Karpas-422 (cell line): ENCODE data around the gene EFR3B. TPM values are rescaled to one million over a fixed set of nuclear protein-coding genes. Genes with fewer than 3 reads are reported as not detected.

Source experiments
- DNase-seq: peaks from one replicate; pipeline ENCODE4 v3.0.0-alpha.2; 2015
- H2AFZ ChIP-seq: fragments of 200-600 bp; sonication (generic); 2 replicates; pipeline ENCODE4 v1.6.1; 2014; ENCODE audit warnings: antibody characterized with exemption, low read length, mixed read lengths
- H3K27ac ChIP-seq: fragments of 200-600 bp; sonication (generic); 2 replicates; pipeline ENCODE4 v1.5.1; 2014; ENCODE audit warnings: mild to moderate bottlenecking, low read length, moderate library complexity
- H3K27me3 ChIP-seq: fragments of 200-600 bp; sonication (generic); 2 replicates; pipeline ENCODE4 v1.6.1; 2014; ENCODE audit warnings: low read length, mixed read lengths
- H3K36me3 ChIP-seq: fragments of 200-600 bp; sonication (generic); 2 replicates; pipeline ENCODE4 v1.6.1; 2014; ENCODE audit warnings: low read length, mixed read lengths; ENCODE audit not compliant: insufficient read depth
- H3K4me1 ChIP-seq: fragments of 200-600 bp; sonication (generic); 2 replicates; pipeline ENCODE4 v1.6.1; 2014; ENCODE audit warnings: mild to moderate bottlenecking, low read length, mixed read lengths
- H3K4me2 ChIP-seq: fragments of 200-600 bp; sonication (generic); 2 replicates; pipeline ENCODE4 v1.6.1; 2014; ENCODE audit warnings: low read length, low read depth, mild to moderate bottlenecking; ENCODE audit not compliant: poor library complexity, severe bottlenecking
- H3K4me3 ChIP-seq: fragments of 200-600 bp; sonication (generic); 2 replicates; pipeline ENCODE4 v1.5.1; 2014; ENCODE audit warnings: mild to moderate bottlenecking, antibody characterized with exemption, low read length, mixed read lengths
- H3K79me2 ChIP-seq: fragments of 200-600 bp; sonication (generic); 2 replicates; pipeline ENCODE4 v1.6.1; 2014; ENCODE audit warnings: mild to moderate bottlenecking, low read length, mixed read lengths
- H3K9ac ChIP-seq: fragments of 200-600 bp; sonication (generic); 2 replicates; pipeline ENCODE4 v1.6.0; 2014; ENCODE audit warnings: low read length
- H3K9me2 ChIP-seq: fragments of 200-600 bp; sonication (generic), shearing (Covaris generic); replicated peaks from 2 replicates; pipeline ENCODE4 v1.6.0; 2014; ENCODE audit warnings: mild to moderate bottlenecking, low read length, moderate library complexity; ENCODE audit not compliant: insufficient read depth
- H3K9me3 ChIP-seq: fragments of 300-700, 200-600 bp; sonication (generic); 2 replicates; pipeline ENCODE4 v1.6.1; 2014; ENCODE audit warnings: low read length, mixed read lengths
- H4K20me1 ChIP-seq: fragments of 200-600 bp; sonication (generic); 2 replicates; pipeline ENCODE4 v1.6.1; 2014; ENCODE audit warnings: mild to moderate bottlenecking, antibody characterized with exemption, low read length, low read depth; ENCODE audit not compliant: insufficient read depth
- total RNA-seq: library from RNA; depleted of rRNA; stranded (reverse); fragments of >200 nt; shearing (Covaris generic); gene quantifications from 2 replicates; pipeline ENCODE4 v1.2.3, GENCODE V29; 2014; ENCODE audit warnings: low replicate concordance

Gene EFR3B
- total RNA-seq, 1 experiment from 2014 or later, result 0.22 TPM

DNA sequence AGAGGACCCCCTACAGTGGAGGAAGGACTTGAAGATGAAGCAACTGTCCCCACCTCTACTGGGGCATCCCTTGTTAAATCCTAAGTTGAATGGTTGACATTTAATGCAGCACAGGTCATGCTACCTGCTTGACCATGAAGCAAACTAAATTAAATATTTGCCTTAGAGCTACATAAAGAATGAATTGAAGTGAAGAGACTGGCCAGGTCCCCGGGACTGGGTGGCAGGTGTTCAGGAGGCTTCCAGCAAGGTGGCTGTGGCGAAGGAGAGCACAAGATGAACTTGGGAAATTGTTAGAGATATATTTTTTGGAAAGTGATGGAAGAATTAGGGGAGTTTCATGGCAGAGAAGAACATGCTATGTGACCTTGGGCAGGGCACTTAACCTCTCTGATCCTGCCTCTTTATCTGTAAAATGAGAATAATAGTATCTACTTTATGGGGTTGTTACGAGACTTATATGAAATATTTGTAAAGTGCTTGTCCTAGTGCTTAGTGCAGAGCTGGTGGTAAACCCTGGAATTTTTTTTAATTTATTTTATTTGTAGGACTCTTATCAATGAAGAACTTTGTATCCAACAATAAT is 37.3 kb downstream of the EFR3B start:
- H2AFZ ChIP-seq, result no peak overlapping the region
- no peaks in the 10 kb centered on the region for H3K9me2 ChIP-seq
- H3K4me3 ChIP-seq, result no peak overlapping the region
- peaks cover 44% of the 10 kb centered on the region for H3K4me1 ChIP-seq
- H4K20me1 ChIP-seq, result no peaks in the 10 kb centered on the region
- H3K36me3 ChIP-seq, result no peaks in the 10 kb centered on the region
- no peaks in the 10 kb centered on the region for H3K27me3 ChIP-seq
- no peak overlapping the region for H3K9ac ChIP-seq
- DNase-seq, result no peak
- H3K4me2 ChIP-seq, result no peak overlapping the region
- H3K27ac ChIP-seq, result no peak overlapping the region
- H3K79me2 ChIP-seq, result no peaks in the 10 kb centered on the region
- no peaks in the 10 kb centered on the region for H3K9me3 ChIP-seq

DNA sequence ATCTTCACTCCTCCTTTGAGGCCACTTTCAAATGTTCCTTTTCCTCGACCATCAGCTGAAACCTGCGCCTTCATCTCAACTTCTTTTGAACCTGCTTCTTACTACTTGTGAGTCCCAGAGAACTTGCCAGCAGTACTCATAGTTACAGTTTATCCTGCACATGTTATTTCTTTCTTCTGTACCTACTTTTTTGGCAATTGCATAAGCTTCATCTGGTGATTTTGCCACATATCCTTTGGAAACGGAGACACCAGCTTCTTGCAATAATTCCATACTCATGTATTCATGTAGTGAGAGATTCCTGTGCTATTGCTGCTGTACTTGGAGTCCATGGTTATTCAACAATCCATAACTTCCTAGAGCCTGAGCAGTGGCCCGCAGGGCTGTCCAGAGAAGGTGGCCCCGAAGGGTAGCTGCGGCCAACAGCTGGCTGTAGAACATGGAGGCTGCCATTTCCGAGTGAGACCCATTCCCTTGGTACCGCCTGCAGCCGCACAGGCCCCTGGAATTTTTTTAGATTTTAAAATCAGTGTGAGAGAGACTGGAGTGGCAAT is 39.4 kb downstream of the EFR3B start:
- no peak overlapping the region for H3K9ac ChIP-seq
- H3K79me2 ChIP-seq, result no peaks in the 10 kb centered on the region
- no peak overlapping the region for H3K4me3 ChIP-seq
- H3K9me2 ChIP-seq, result no peaks in the 10 kb centered on the region
- no peaks in the 10 kb centered on the region for H3K9me3 ChIP-seq
- H3K27ac ChIP-seq, result no peak overlapping the region
- no peak overlapping the region for H2AFZ ChIP-seq
- DNase-seq, result no peak
- no peaks in the 10 kb centered on the region for H4K20me1 ChIP-seq
- no peak overlapping the region for H3K4me2 ChIP-seq
- H3K27me3 ChIP-seq, result no peaks in the 10 kb centered on the region
- H3K36me3 ChIP-seq, result no peaks in the 10 kb centered on the region
- H3K4me1 ChIP-seq, result peaks cover 25% of the 10 kb centered on the region

- no peak overlapping the region for H3K4me3 ChIP-seq
- no peak overlapping the region for H3K27ac ChIP-seq
- DNase-seq, result no peak
- H3K9ac ChIP-seq, result no peak overlapping the region
- no peaks in the 10 kb centered on the region for H4K20me1 ChIP-seq
- H3K79me2 ChIP-seq, result no peaks in the 10 kb centered on the region
- H2AFZ ChIP-seq, result no peak overlapping the region
- H3K27me3 ChIP-seq, result no peaks in the 10 kb centered on the region
- H3K36me3 ChIP-seq, result no peaks in the 10 kb centered on the region
- H3K4me2 ChIP-seq, result no peak overlapping the region
- H3K4me1 ChIP-seq, result peaks cover 17% of the 10 kb centered on the region
- H3K9me3 ChIP-seq, result no peaks in the 10 kb centered on the region
- H3K9me2 ChIP-seq, result no peaks in the 10 kb centered on the region
These were observed 40.2 kb downstream of the EFR3B start for GRCh38 chr2:25082002-25082622.

DNA sequence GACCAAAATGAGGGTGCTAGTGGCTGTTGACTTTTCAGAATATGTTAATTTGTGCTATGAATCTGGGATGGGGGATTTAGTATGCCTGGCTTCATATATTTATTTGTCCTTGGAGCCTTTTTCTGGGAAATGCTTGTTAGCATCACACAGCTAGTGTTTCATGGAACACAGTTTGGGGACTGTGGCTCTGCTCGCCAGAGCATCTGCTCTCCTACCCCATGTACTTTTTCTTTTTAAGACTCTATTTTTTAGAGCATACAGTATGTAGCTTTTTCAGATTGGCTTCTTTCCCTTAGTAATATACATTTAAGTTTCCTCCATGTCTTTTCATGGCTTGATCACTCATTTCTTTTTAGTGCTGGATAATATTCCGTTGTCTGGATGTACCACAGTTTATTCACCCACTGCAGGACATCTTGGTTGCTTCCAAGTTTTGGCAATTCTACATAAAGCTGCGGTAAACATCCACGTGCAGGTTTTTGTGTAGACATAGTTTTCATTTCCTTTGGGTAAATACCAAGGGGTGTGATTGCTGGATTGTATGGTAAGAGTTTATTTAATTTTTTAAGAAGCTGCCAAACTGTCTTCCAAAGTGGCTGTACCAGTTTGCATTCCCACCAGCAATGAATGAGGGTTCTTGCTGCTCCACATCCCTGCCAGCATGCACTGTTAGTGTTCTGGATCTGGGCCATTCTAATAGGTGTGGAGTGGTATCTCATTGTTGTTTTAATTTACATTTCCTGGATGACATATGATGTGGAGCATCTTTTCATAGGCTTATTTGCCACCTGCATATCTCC is 44.1 kb downstream of the EFR3B start:
- Histone ChIP-seq H3K4me2 (no peak overlapping the region), H3K9me2 (no peaks in the 10 kb centered on the region), H3K4me3 (no peak overlapping the region), H3K27me3 (no peaks in the 10 kb centered on the region), H3K9ac (no peak overlapping the region), H2AFZ (no peak overlapping the region), H4K20me1 (no peaks in the 10 kb centered on the region), H3K27ac (no peak overlapping the region), H3K36me3 (no peaks in the 10 kb centered on the region), H3K4me1 (peaks cover 22% of the 10 kb centered on the region), H3K79me2 (no peaks in the 10 kb centered on the region), H3K9me3 (no peaks in the 10 kb centered on the region)
- no peak for DNase-seq

DNA sequence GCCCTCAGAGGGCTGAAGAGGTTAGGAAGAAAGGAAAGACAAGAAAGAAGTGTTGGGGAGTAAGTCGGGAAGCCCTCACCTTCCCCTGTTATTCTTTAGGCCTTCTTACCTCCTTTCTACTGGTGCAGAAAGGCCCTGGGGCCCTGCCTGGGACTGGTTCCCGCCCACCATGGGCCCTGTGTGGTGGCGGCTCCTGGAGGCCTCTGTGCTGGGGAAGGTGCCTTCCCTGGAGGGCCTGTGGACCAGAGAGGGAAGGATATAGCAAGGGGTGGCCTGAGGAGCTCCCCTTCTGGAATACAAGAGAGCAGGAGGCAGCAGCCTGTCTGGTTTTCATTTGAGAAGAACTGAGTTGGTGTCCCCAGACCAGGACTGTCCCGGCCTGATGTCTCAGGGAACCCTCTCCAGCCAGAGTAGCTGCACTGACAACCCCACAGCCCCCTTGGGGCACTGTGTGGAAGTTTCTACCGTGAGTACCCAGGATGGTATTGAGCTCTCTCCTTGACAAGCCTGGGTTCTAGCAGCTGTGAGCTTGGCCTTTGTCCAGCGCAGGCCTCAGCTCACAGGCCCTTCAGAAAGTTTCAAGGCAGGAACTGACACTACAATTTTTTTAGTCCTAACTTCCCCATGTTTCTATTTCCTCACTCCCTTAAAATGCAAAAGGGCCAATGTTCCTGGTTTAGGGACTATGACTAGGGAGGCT is 47.1 kb downstream of the EFR3B start:
- H3K9me2 ChIP-seq, result no peaks in the 10 kb centered on the region

DNA sequence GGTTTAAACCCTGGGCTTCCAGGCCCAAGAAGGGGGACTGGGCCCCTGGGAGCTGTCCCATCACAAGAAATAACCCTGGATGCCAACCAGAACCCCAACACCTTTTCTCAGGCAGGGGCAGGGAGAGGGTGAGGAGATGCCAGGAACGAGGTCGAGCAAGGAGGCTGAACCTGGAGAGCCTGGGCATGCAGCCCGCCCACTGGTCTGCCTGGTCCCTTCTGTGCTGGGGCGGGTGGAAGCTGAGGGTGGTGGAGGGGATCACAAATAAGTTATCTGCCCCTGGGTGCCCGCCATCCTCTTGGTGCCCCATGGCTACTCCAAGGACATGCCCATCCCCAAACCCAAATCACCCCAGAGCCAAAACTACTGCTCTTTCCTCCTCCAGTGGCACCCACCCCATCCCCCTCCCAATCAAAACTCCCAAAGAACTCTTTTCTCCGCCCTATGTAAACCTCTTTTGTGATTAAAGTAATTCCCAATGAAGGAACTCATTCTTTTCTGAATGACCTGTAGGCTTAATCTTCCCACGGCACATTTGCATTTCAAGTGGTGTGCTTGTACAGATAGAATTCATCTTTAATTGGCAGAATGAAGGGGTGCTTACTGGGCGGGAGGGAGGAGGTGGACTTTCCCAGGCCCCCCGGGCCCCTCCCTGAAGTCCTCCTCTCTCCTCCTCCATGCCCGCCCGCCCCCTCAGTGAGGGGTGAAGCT is 47.9 kb downstream of the EFR3B start:
- Histone ChIP-seq H3K4me1 (peaks cover 5% of the 10 kb centered on the region), H3K9me3 (no peaks in the 10 kb centered on the region), H4K20me1 (no peaks in the 10 kb centered on the region)

More for the DNA sequence above, 47.1 kb downstream of the EFR3B start:
- H3K9ac ChIP-seq, result no peak overlapping the region
- DNase-seq, result no peak
- no peaks in the 10 kb centered on the region for H3K27me3 ChIP-seq
- H2AFZ ChIP-seq, result no peak overlapping the region
- H3K4me3 ChIP-seq, result no peak overlapping the region
- H3K36me3 ChIP-seq, result no peaks in the 10 kb centered on the region
- no peak overlapping the region for H3K27ac ChIP-seq
- H4K20me1 ChIP-seq, result no peaks in the 10 kb centered on the region
- H3K4me2 ChIP-seq, result no peak overlapping the region
- peaks cover 5% of the 10 kb centered on the region for H3K4me1 ChIP-seq
- no peaks in the 10 kb centered on the region for H3K9me3 ChIP-seq
- H3K79me2 ChIP-seq, result no peaks in the 10 kb centered on the region

DNA sequence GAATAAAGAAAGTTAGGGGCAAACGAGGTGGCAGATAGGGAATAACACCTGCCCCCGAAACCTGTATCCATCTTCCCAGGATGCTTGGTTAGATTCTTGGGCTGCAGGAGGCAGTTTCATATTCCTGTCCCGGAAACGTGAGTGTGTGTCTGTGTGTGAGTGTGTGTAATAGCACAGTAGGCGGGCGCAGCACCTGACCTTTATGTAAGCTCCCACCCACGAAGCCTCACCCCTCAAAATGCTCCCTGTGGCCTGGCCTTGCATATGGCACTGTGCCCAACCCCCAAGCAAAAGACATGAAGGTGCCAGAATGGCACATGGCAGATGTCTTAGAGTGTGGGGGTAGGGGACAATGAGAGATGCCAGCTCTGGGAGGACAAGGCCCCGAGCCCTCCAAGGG is 48.9 kb downstream of the EFR3B start:
- Histone ChIP-seq H3K27me3 (no peaks in the 10 kb centered on the region), H3K79me2 (no peaks in the 10 kb centered on the region), H3K9me3 (no peaks in the 10 kb centered on the region), H2AFZ (no peak overlapping the region), H3K9ac (no peak overlapping the region), H3K9me2 (no peaks in the 10 kb centered on the region), H3K27ac (no peak overlapping the region), H4K20me1 (no peaks in the 10 kb centered on the region), H3K36me3 (no peaks in the 10 kb centered on the region), H3K4me1 (peaks cover 5% of the 10 kb centered on the region), H3K4me2 (no peak overlapping the region), H3K4me3 (no peak overlapping the region)
- no peak for DNase-seq

More for the DNA sequence above, 47.9 kb downstream of the EFR3B start:
- DNase-seq, result no peak
- H3K36me3 ChIP-seq, result no peaks in the 10 kb centered on the region
- H3K27me3 ChIP-seq, result no peaks in the 10 kb centered on the region
- H3K4me2 ChIP-seq, result no peak overlapping the region
- no peak overlapping the region for H3K4me3 ChIP-seq
- no peak overlapping the region for H3K9ac ChIP-seq
- H2AFZ ChIP-seq, result no peak overlapping the region
- H3K27ac ChIP-seq, result no peak overlapping the region
- no peaks in the 10 kb centered on the region for H3K79me2 ChIP-seq
- no peaks in the 10 kb centered on the region for H3K9me2 ChIP-seq
